ENCODE data around the gene TIMM8B.
A peak's percentile ranks its signal among the peaks of the same experiment; 100 is the strongest.

Gene TIMM8B

DNA sequence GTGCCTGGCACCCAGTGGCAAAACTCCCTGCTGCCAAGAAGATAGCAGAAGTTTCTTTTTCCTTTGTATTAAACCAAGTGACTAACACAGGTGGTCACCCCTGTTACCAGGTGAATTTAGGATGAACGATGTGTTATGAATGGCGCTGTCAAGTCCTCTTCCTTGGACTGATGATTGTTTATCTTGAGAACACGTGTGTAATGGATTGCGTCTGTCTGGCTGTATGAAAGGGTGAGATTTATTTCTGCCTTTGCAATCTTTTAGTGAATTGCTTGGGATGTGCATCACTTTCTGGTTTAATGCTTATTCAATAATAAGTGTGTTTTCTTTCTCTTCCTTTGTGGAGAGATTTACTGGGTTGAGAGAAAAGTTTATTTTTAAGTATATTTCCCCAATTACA lies 36.6 kb upstream of the TIMM8B start:
- H3K4me3 ChIP-seq (replicated peaks; ENCODE audit: low read depth, low read length) = no peak overlapping the region
- TF ChIP-seq, protein P1, sequence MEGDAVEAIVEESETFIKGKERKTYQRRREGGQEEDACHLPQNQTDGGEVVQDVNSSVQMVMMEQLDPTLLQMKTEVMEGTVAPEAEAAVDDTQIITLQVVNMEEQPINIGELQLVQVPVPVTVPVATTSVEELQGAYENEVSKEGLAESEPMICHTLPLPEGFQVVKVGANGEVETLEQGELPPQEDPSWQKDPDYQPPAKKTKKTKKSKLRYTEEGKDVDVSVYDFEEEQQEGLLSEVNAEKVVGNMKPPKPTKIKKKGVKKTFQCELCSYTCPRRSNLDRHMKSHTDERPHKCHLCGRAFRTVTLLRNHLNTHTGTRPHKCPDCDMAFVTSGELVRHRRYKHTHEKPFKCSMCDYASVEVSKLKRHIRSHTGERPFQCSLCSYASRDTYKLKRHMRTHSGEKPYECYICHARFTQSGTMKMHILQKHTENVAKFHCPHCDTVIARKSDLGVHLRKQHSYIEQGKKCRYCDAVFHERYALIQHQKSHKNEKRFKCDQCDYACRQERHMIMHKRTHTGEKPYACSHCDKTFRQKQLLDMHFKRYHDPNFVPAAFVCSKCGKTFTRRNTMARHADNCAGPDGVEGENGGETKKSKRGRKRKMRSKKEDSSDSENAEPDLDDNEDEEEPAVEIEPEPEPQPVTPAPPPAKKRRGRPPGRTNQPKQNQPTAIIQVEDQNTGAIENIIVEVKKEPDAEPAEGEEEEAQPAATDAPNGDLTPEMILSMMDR (IDR thresholded peaks at IDR 0.05; ENCODE audit: low read length, missing control alignments) = no peak
- DNase-seq (ENCODE audit: low read depth) = no peak

DNA sequence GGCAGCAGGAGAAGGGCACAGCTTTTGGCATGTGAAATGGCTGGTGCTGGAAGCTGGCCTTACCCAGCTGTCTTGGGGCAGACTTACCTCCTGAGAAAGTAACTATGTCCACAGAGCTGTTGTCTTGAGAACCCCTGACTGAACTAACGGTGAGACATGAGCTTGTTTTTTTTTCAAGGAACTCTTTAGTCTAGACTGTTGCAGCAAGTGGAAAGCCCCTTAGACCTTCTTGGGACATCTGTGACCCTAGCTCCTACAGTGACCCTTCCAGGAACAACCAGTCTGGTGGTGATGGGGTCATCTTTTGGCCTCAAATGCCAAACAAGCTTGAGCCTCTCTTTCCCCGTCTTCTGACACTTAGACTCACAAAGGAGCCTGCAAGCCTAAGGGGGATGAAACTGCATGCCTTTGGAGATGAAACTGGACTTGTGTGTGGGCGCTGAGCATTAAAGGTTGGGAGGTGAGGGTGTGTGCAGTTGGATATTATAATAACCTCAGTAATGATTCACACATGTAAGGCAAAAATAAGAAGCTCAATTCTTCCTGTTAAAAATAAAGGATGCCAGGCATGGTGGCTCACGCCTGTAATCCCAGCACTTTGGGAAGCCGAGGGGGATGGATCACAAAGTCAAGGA lies 35.5 kb upstream of the TIMM8B start:
- TF ChIP-seq, protein P1 (IDR thresholded peaks at IDR 0.05; ENCODE audit: low read length, missing control alignments) = no peak
- no peak overlapping the region for H3K4me3 ChIP-seq (replicated peaks; ENCODE audit: low read depth, low read length)
- DNase-seq (ENCODE audit: low read depth) = no peak

- TF ChIP-seq, protein P1 (IDR thresholded peaks at IDR 0.05; ENCODE audit: low read length, missing control alignments) = no peak
- no peak overlapping the region for H3K4me3 ChIP-seq (replicated peaks; ENCODE audit: low read depth, low read length)
- DNase-seq (ENCODE audit: low read depth) = no peak
Observed at GRCh38 chr11:112118176-112118575, 31.6 kb upstream of the TIMM8B start.

GRCh38 chr11:112115386-112115785 lies 28.8 kb upstream of the TIMM8B start:
- TF ChIP-seq, protein P1 (IDR thresholded peaks at IDR 0.05; ENCODE audit: low read length, missing control alignments) = no peak
- no peak for DNase-seq (ENCODE audit: low read depth)
- no peak overlapping the region for H3K4me3 ChIP-seq (replicated peaks; ENCODE audit: low read depth, low read length)

GRCh38 chr11:112114460-112114859 lies 27.9 kb upstream of the TIMM8B start:
- no peak for DNase-seq (ENCODE audit: low read depth)
- no peak overlapping the region for H3K4me3 ChIP-seq (replicated peaks; ENCODE audit: low read depth, low read length)
- TF ChIP-seq, protein P1 (IDR thresholded peaks at IDR 0.05; ENCODE audit: low read length, missing control alignments) = no peak

DNA sequence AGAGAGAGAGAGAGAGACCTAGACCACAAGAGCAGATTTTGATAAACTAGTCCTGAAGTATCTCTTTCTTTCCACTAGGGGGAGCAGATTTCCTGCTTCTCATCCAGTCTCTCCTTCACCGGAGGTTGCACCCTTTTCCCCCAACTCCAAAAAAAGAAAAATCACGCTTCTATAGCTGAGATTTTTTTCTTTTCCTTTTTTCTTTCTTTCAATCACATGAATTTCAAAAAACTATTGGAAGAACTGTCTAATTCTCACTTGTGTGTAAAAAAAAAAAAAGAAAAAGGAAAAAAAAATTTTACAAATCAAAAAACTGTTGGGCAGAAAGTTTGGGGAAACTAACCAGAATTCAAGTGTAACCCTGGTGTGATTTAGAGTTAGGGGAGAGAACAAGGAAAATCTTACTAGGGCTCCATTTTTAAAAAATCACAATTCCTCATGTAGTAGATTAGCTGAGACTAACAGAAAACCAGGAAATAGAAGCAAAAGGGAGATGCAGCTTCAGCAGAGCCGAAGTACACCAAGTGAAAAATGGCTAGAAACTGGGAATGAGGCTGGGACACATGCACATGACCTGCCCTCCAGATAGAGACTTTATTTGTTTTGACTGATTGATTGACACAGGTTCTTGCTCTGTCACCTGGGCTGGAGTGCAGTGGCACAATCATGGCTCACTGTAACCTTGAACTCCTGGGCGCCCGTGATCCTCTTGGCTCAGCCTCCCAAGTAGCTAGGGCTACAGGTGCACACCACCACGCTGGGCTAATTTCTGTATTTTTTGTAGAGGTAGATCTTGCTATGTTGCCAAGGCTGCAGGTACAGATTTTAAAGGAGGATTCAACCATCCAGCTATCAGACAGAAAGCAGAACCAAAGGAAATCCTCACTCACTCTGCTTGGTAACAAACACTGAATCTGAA lies 27.2 kb upstream of the TIMM8B start:
- TF ChIP-seq, protein P1 (IDR thresholded peaks at IDR 0.05; ENCODE audit: low read length, missing control alignments) = peak; percentile 64
- H3K4me3 ChIP-seq (replicated peaks; ENCODE audit: low read depth, low read length) = no peak overlapping the region
- peak; percentile 76 for DNase-seq (ENCODE audit: low read depth)

All from fibroblast of pulmonary artery (primary cell).